HepG2 (cell line): ENCODE data around the gene PIK3CB. TPM values are rescaled to one million over a fixed set of nuclear protein-coding genes. Genes with fewer than 3 reads are reported as not detected.
A peak's percentile ranks its signal among the peaks of the same experiment; 100 is the strongest.

Experiments used
- AGO2 ChIP-seq: fragments of 200-400 bp; formaldehyde crosslinking; optimal IDR thresholded peaks from 2 replicates; pipeline ENCODE3; 2017; ENCODE audit warnings: mild to moderate bottlenecking, low read depth, low read length, moderate library complexity
- ATAD3A ChIP-seq: sonication (generic); formaldehyde crosslinking; IDR thresholded peaks from 2 replicates; pipeline ENCODE4 v1.4.0; 2020; ENCODE audit warnings: missing genetic modification reagents
- BCL3 ChIP-seq: sonication (generic); formaldehyde crosslinking; IDR thresholded peaks from 2 replicates; pipeline ENCODE4 v1.5.1; 2020; ENCODE audit warnings: mild to moderate bottlenecking, missing genetic modification reagents, moderate library complexity
- GZF1 ChIP-seq: sonication (generic); formaldehyde crosslinking; IDR thresholded peaks from 2 replicates; pipeline ENCODE4 v1.5.1; 2020; ENCODE audit warnings: mild to moderate bottlenecking, missing genetic modification reagents
- NFE2 ChIP-seq: sonication (generic); formaldehyde crosslinking; IDR thresholded peaks from 2 replicates; pipeline ENCODE4 v1.4.0; 2020; ENCODE audit warnings: missing genetic modification reagents
- NFKB2 ChIP-seq: sonication (generic); formaldehyde crosslinking; IDR thresholded peaks from 2 replicates; pipeline ENCODE4 v1.4.0; 2020; ENCODE audit warnings: missing genetic modification reagents, borderline replicate concordance
- RORA ChIP-seq: sonication (generic); formaldehyde crosslinking; IDR thresholded peaks from 2 replicates; pipeline ENCODE4 v1.5.0; 2020; ENCODE audit warnings: mild to moderate bottlenecking, missing genetic modification reagents, moderate library complexity
- SMC3 ChIP-seq: IDR thresholded peaks from 2 replicates; pipeline ENCODE4 v1.6.1; 2011; ENCODE audit warnings: low read length, improper control_type of control experiment
- SPEN ChIP-seq: sonication (generic); formaldehyde crosslinking; IDR thresholded peaks from 2 replicates; pipeline ENCODE4 v1.5.1; 2020; ENCODE audit warnings: low read depth, mild to moderate bottlenecking, missing genetic modification reagents
- TBL1XR1 ChIP-seq: fragments of 150-350 bp; IDR thresholded peaks from 2 replicates; pipeline ENCODE4 v1.6.1; 2014; ENCODE audit warnings: borderline replicate concordance, low read length; ENCODE audit not compliant: partially characterized antibody
- ZBTB21 ChIP-seq: sonication (generic); formaldehyde crosslinking; IDR thresholded peaks from 2 replicates; pipeline ENCODE4 v1.4.0; 2020; ENCODE audit warnings: missing genetic modification reagents
- ZNF253 ChIP-seq: sonication (generic); formaldehyde crosslinking; IDR thresholded peaks from 2 replicates; pipeline ENCODE4 v1.8.0; 2022; ENCODE audit warnings: mild to moderate bottlenecking, missing genetic modification reagents, borderline replicate concordance
- ZNF3 ChIP-seq: IDR thresholded peaks from 2 replicates; pipeline ENCODE4 v1.7.0; 2017; ENCODE audit warnings: inconsistent platforms
- polyA plus RNA-seq, 8 experiments: library from polyadenylated mRNA; depleted of rRNA in 3 of 8; stranded (reverse) in 7 of 8; unstranded in 1 of 8; fragments of >200 nt; fragmentation: Illumina TruSeq in 4 of 8; extraction: Trizol in 4 of 8; gene quantifications; 2 replicates each; pipeline versions ENCODE4 v1.2.1 to v1.2.3, GENCODE V29; 2011 to 2016; ENCODE audit warnings: low read depth in 4 of 8, missing spikeins in 1 of 8, mixed read lengths in 1 of 8; ENCODE audit not compliant: insufficient read depth in 1 of 8
- total RNA-seq, 5 experiments: library from RNA; depleted of rRNA; stranded (reverse); fragments of >200 nt; fragmentation: Illumina TruSeq; extraction: Trizol; gene quantifications; 2 replicates each; pipeline ENCODE4 v1.2.3, GENCODE V29; 2016; ENCODE audit warnings: low read depth in 1 of 5
- TF ChIP-seq, protein P1 (sequence below): IDR thresholded peaks from 2 replicates; pipeline ENCODE4 v1.6.1; 2016
- TF ChIP-seq, protein P2 (sequence below): sonication (generic); formaldehyde crosslinking; IDR thresholded peaks from 2 replicates; pipeline ENCODE4 v1.4.0; 2020; ENCODE audit warnings: missing genetic modification reagents, borderline replicate concordance
- TF ChIP-seq, protein P3 (sequence below): IDR thresholded peaks from 2 replicates; pipeline ENCODE4 v1.6.1; 2016; ENCODE audit warnings: mild to moderate bottlenecking
- TF ChIP-seq, protein P4 (sequence below): sonication (generic); formaldehyde crosslinking; IDR thresholded peaks from 2 replicates; pipeline ENCODE4 v1.4.0; 2020; ENCODE audit warnings: mild to moderate bottlenecking, missing genetic modification reagents, borderline replicate concordance

Gene PIK3CB
- total and polyA plus RNA-seq, 2 of the 13 experiments (the other 11 are each of a cell fraction or from before 2014, with no cell fraction given) = 6.6 to 18.7 TPM

DNA sequence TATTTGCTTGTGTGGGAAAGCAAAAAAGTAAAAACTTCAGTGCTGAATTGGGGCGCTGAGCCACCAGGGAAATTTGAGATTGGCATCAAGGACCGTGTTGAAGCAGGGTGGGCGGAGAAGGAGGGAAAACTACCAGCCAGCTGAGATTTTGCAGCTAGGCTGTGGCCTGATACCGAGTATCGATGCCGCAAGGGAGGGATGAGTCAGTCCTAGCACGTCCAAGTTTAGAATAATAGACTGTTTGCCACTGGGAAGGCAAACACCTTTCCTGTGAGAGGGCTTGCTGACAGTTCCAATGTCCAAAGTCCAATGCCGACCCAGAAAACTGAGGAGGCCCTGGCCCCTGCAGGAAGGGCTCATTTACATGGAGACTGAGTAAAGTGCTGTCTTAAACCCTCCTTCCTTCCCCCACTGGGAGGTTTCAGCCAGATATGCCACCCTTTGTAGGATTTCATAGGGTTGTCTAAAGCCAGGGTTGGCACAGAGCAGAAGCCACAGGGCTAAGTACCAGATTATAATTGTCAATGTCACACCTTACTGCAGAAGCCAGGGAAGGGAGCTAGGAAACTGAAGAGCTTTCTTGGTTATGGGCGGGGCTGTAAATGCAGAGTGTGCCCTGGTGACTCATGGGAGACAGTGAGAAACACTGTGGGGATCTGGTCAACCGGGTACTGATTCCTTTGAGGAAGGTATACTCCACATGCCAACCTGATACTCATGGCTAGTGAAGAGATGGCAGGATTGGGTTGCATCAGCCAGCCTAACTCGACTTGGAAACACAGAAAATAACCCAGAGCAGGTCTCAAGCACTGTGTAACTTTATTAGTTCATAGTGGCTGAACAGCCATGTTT is 28.4 kb upstream of the PIK3CB start (continued):
- TF ChIP-seq BCL3 (CRISPR knock-in tag) (peak; percentile 79), TBL1XR1 (peak; percentile 78), SPEN (CRISPR knock-in tag) (peak; percentile 68; the same call in 1 of the 2 replicates), ZBTB21 (CRISPR knock-in tag) (peak; percentile 29; the same call in 1 of the 2 replicates), ATAD3A (no peak), GZF1 (CRISPR knock-in tag) (0 out of 2 replicates have a peak, but pooled peaks have one; percentile 37), ZNF253 (CRISPR knock-in tag) (no peak), SMC3 (0 out of 2 replicates have a peak, but pooled peaks have one; percentile 10), AGO2 (no peak), NFKB2 (CRISPR knock-in tag) (no peak; the same call in 1 of the 2 replicates), NFE2 (no peak), ZNF3 (no peak), RORA (peak; percentile 89; the same call in 1 of the 2 replicates)
- TF ChIP-seq, protein P1, sequence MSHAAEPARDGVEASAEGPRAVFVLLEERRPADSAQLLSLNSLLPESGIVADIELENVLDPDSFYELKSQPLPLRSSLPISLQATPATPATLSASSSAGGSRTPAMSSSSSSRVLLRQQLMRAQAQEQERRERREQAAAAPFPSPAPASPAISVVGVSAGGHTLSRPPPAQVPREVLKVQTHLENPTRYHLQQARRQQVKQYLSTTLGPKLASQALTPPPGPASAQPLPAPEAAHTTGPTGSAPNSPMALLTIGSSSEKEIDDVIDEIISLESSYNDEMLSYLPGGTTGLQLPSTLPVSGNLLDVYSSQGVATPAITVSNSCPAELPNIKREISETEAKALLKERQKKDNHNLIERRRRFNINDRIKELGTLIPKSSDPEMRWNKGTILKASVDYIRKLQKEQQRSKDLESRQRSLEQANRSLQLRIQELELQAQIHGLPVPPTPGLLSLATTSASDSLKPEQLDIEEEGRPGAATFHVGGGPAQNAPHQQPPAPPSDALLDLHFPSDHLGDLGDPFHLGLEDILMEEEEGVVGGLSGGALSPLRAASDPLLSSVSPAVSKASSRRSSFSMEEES (CRISPR knock-in tag) = peak; percentile 78
- TF ChIP-seq, protein P2, sequence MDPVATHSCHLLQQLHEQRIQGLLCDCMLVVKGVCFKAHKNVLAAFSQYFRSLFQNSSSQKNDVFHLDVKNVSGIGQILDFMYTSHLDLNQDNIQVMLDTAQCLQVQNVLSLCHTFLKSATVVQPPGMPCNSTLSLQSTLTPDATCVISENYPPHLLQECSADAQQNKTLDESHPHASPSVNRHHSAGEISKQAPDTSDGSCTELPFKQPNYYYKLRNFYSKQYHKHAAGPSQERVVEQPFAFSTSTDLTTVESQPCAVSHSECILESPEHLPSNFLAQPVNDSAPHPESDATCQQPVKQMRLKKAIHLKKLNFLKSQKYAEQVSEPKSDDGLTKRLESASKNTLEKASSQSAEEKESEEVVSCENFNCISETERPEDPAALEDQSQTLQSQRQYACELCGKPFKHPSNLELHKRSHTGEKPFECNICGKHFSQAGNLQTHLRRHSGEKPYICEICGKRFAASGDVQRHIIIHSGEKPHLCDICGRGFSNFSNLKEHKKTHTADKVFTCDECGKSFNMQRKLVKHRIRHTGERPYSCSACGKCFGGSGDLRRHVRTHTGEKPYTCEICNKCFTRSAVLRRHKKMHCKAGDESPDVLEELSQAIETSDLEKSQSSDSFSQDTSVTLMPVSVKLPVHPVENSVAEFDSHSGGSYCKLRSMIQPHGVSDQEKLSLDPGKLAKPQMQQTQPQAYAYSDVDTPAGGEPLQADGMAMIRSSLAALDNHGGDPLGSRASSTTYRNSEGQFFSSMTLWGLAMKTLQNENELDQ (CRISPR knock-in tag) = no peak
- TF ChIP-seq, protein P3, sequence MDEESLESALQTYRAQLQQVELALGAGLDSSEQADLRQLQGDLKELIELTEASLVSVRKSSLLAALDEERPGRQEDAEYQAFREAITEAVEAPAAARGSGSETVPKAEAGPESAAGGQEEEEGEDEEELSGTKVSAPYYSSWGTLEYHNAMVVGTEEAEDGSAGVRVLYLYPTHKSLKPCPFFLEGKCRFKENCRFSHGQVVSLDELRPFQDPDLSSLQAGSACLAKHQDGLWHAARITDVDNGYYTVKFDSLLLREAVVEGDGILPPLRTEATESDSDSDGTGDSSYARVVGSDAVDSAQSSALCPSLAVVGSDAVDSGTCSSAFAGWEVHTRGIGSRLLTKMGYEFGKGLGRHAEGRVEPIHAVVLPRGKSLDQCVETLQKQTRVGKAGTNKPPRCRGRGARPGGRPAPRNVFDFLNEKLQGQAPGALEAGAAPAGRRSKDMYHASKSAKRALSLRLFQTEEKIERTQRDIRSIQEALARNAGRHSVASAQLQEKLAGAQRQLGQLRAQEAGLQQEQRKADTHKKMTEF (CRISPR knock-in tag) = peak; percentile 91
- TF ChIP-seq, protein P4, sequence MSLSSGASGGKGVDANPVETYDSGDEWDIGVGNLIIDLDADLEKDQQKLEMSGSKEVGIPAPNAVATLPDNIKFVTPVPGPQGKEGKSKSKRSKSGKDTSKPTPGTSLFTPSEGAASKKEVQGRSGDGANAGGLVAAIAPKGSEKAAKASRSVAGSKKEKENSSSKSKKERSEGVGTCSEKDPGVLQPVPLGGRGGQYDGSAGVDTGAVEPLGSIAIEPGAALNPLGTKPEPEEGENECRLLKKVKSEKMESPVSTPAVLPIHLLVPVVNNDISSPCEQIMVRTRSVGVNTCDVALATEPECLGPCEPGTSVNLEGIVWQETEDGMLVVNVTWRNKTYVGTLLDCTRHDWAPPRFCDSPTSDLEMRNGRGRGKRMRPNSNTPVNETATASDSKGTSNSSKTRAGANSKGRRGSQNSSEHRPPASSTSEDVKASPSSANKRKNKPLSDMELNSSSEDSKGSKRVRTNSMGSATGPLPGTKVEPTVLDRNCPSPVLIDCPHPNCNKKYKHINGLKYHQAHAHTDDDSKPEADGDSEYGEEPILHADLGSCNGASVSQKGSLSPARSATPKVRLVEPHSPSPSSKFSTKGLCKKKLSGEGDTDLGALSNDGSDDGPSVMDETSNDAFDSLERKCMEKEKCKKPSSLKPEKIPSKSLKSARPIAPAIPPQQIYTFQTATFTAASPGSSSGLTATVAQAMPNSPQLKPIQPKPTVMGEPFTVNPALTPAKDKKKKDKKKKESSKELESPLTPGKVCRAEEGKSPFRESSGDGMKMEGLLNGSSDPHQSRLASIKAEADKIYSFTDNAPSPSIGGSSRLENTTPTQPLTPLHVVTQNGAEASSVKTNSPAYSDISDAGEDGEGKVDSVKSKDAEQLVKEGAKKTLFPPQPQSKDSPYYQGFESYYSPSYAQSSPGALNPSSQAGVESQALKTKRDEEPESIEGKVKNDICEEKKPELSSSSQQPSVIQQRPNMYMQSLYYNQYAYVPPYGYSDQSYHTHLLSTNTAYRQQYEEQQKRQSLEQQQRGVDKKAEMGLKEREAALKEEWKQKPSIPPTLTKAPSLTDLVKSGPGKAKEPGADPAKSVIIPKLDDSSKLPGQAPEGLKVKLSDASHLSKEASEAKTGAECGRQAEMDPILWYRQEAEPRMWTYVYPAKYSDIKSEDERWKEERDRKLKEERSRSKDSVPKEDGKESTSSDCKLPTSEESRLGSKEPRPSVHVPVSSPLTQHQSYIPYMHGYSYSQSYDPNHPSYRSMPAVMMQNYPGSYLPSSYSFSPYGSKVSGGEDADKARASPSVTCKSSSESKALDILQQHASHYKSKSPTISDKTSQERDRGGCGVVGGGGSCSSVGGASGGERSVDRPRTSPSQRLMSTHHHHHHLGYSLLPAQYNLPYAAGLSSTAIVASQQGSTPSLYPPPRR (CRISPR knock-in tag) = no peak; the same call in none of the 2 replicates
